ENCODE data around the gene YPEL2. TPM values are rescaled to one million over a fixed set of nuclear protein-coding genes. Genes with fewer than 3 reads are reported as not detected.
"Not testable (repeated sequence)": the region's sequence is repeated elsewhere in the genome, so short reads cannot be mapped to it uniquely, and the experiment has no call there.

The YPEL2 gene
- total and polyA plus RNA-seq, 7 experiments from 2014 or later, result 10.6 to 52.0 (median 38.4) TPM

- POLR2A ChIA-PET, result interaction anchor here (0.7 to 1.8 kb wide), 5 partner anchors 20 to 133 kb away, joined by 3 to 11 read pairs (median 3); no protein-coding TSS in a partner anchor
- peak overlapping the region in 1 of 9 donors; percentile 29 for H3K27ac Mint-ChIP-seq
These were observed 21.1 kb upstream of the YPEL2 start for GRCh38 chr17:59310263-59310920.

GRCh38 chr17:59311051-59311468 lies 20.4 kb upstream of the YPEL2 start:
- POLR2A ChIA-PET, result interaction anchor here (0.7 to 1.8 kb wide), 5 partner anchors 19 to 132 kb away, joined by 3 to 11 read pairs (median 3); no protein-coding TSS in a partner anchor
- Histone ChIP-seq H3K9me3 (ENCODE audit: control insufficient read depth in 2 of 3, low read length in 3 of 3) (no peaks in the 10 kb centered on the region), H3K27ac (ENCODE audit: low read depth, low read length) (no peak overlapping the region), H3K4me1 (ENCODE audit: control insufficient read depth in 2 of 2, insufficient read depth in 2 of 2, low read length in 2 of 2) (no peaks in the 10 kb centered on the region), H3K36me3 (ENCODE audit: control insufficient read depth in 2 of 3, insufficient read depth in 3 of 3, low read length in 3 of 3) (no peaks in the 10 kb centered on the region), H3K27me3 (ENCODE audit: control insufficient read depth in 2 of 2, insufficient read depth in 2 of 2, low read length in 2 of 2) (no peaks in the 10 kb centered on the region), H3K4me3 (ENCODE audit: low read length) (no peak overlapping the region)
- H3K4me3 Mint-ChIP-seq, result no peak overlapping the region
- peak; percentile 98 for ATAC-seq
- DNase-seq, result peak in 8 of 9 donors; percentile 38 to 74 (median 63)
- H3K36me3 Mint-ChIP-seq, result no peaks in the 10 kb centered on the region
- intact Hi-C loops (cut with micrococcal nuclease), result loop anchor here (1.0 to 10.0 kb wide), 8 partner anchors 18 to 254 kb away; partner anchors contain the start of genes GDPD1 (in 2 of the 2) and DHX40 (in 1 of the 2)
- no peaks in the 10 kb centered on the region for H3K27me3 Mint-ChIP-seq
- H3K4me1 Mint-ChIP-seq, result peaks cover 0 to 7% (median 4%) of the 10 kb centered on the region in 7 donors
- H3K27ac Mint-ChIP-seq, result peak overlapping the region in 2 of 9 donors; percentile 29 to 76
- CTCF ChIA-PET, result interaction anchor here (0.6 to 8.8 kb wide), 22 partner anchors 10 to 453 kb away, joined by 3 to 191 read pairs (median 4); partner anchors contain the start of gene GDPD1
- no peaks in the 10 kb centered on the region for H3K9me3 Mint-ChIP-seq

More at GRCh38 chr17:59310263-59310920, 21.1 kb upstream of the YPEL2 start:
- no peak for ATAC-seq
- Mint-ChIP-seq H3K4me1 (peaks cover 0 to 7% (median 4%) of the 10 kb centered on the region in 7 donors), H3K36me3 (no peaks in the 10 kb centered on the region), H3K4me3 (no peak overlapping the region), H3K27me3 (peaks cover 0 to under 1% (median 0%) of the 10 kb centered on the region in 5 donors), H3K9me3 (no peaks in the 10 kb centered on the region)
- Histone ChIP-seq H3K4me3 (ENCODE audit: low read length) (no peak overlapping the region), H3K27me3 (ENCODE audit: control insufficient read depth in 2 of 2, insufficient read depth in 2 of 2, low read length in 2 of 2) (no peaks in the 10 kb centered on the region), H3K27ac (ENCODE audit: low read depth, low read length) (no peak overlapping the region), H3K36me3 (ENCODE audit: control insufficient read depth in 2 of 3, insufficient read depth in 3 of 3, low read length in 3 of 3) (no peaks in the 10 kb centered on the region), H3K4me1 (ENCODE audit: control insufficient read depth in 2 of 2, insufficient read depth in 2 of 2, low read length in 2 of 2) (no peaks in the 10 kb centered on the region), H3K9me3 (ENCODE audit: control insufficient read depth in 2 of 3, low read length in 3 of 3) (no peaks in the 10 kb centered on the region)
- intact Hi-C loops (cut with micrococcal nuclease), result loop anchor here in 1 of 2 donors (10.0 kb wide), 2 partner anchors 86 to 254 kb away; partner anchors contain the start of genes DHX40 and GDPD1
- no peak for DNase-seq
- CTCF ChIA-PET, result interaction anchor here (0.8 to 8.8 kb wide), 21 partner anchors 11 to 212 kb away, joined by 3 to 191 read pairs (median 5); partner anchors contain the start of gene GDPD1

- H3K9me3 ChIP-seq (ENCODE audit: control insufficient read depth in 2 of 3, low read length in 3 of 3); H3K27ac ChIP-seq (ENCODE audit: low read depth, low read length); H3K9me3 Mint-ChIP-seq; H3K36me3 Mint-ChIP-seq; H3K4me1 Mint-ChIP-seq; DNase-seq; ATAC-seq; H3K4me1 ChIP-seq (ENCODE audit: control insufficient read depth in 2 of 2, insufficient read depth in 2 of 2, low read length in 2 of 2); H3K27me3 ChIP-seq (ENCODE audit: control insufficient read depth in 2 of 2, insufficient read depth in 2 of 2, low read length in 2 of 2); H3K27me3 Mint-ChIP-seq; H3K4me3 ChIP-seq (ENCODE audit: low read length); H3K36me3 ChIP-seq (ENCODE audit: control insufficient read depth in 2 of 3, insufficient read depth in 3 of 3, low read length in 3 of 3); H3K27ac Mint-ChIP-seq; H3K4me3 Mint-ChIP-seq: not testable (repeated sequence)
- intact Hi-C loops (cut with micrococcal nuclease), result loop anchor here (1.0 to 10.0 kb wide), 8 partner anchors 18 to 253 kb away; partner anchors contain the start of genes GDPD1 (in 2 of the 2) and DHX40 (in 1 of the 2)
- ChIA-PET CTCF (interaction anchor here (0.6 to 8.8 kb wide), 15 partner anchors 10 to 453 kb away, joined by 3 to 191 read pairs (median 8); no protein-coding TSS in a partner anchor), POLR2A (interaction anchor here (1.0 to 1.8 kb wide), 3 partner anchors 126 to 131 kb away, joined by 3 to 11 read pairs (median 3); no protein-coding TSS in a partner anchor)
These were observed 19.9 kb upstream of the YPEL2 start for GRCh38 chr17:59311521-59311920.

GRCh38 chr17:59315866-59316265 lies 15.6 kb upstream of the YPEL2 start:
- H3K4me1 Mint-ChIP-seq, result peaks cover 0 to 5% (median 2%) of the 10 kb centered on the region in 7 donors
- H3K36me3 Mint-ChIP-seq, result no peaks in the 10 kb centered on the region
- H3K4me3 Mint-ChIP-seq, result no peak overlapping the region
- Histone ChIP-seq H3K9me3 (ENCODE audit: control insufficient read depth in 2 of 3, low read length in 3 of 3) (no peaks in the 10 kb centered on the region), H3K27ac (ENCODE audit: low read depth, low read length) (no peak overlapping the region), H3K4me1 (ENCODE audit: control insufficient read depth in 2 of 2, insufficient read depth in 2 of 2, low read length in 2 of 2) (no peaks in the 10 kb centered on the region), H3K4me3 (ENCODE audit: low read length) (no peak overlapping the region), H3K36me3 (ENCODE audit: control insufficient read depth in 2 of 3, insufficient read depth in 3 of 3, low read length in 3 of 3) (no peaks in the 10 kb centered on the region), H3K27me3 (ENCODE audit: control insufficient read depth in 2 of 2, insufficient read depth in 2 of 2, low read length in 2 of 2) (no peaks in the 10 kb centered on the region)
- DNase-seq (no peak), ATAC-seq (no peak)
- intact Hi-C loops (cut with micrococcal nuclease), result loop anchor here in 1 of 2 donors (10.0 kb wide), 2 partner anchors 91 to 249 kb away; partner anchors contain the start of genes DHX40 and GDPD1
- ChIA-PET CTCF (interaction anchor here (0.5 to 8.8 kb wide), 5 partner anchors 13 to 1575 kb away, joined by 3 to 191 read pairs (median 6); no protein-coding TSS in a partner anchor), POLR2A (no interaction called here)
- H3K27me3 Mint-ChIP-seq, result no peaks in the 10 kb centered on the region
- H3K9me3 Mint-ChIP-seq, result no peaks in the 10 kb centered on the region
- peak overlapping the region in 2 of 9 donors; percentile 29 to 42 for H3K27ac Mint-ChIP-seq

- Mint-ChIP-seq H3K27me3 (no peaks in the 10 kb centered on the region), H3K36me3 (no peaks in the 10 kb centered on the region), H3K9me3 (no peaks in the 10 kb centered on the region), H3K4me3 (peak overlapping the region in 9 of 10 donors; percentile 48 to 81 (median 63)), H3K27ac (peak overlapping the region; percentile 69 to 97 (median 94)), H3K4me1 (peaks cover 27 to 53% (median 44%) of the 10 kb centered on the region in 7 donors)
- peaks cover 0 to 4% (median 0%) of the 10 kb centered on the region in 3 experiments for H3K36me3 ChIP-seq (ENCODE audit: control insufficient read depth in 2 of 3, insufficient read depth in 3 of 3, low read length in 3 of 3)
- DNase-seq, result no peak
- H3K4me3 ChIP-seq (ENCODE audit: low read length), result no peak overlapping the region
- no peaks in the 10 kb centered on the region for H3K9me3 ChIP-seq (ENCODE audit: control insufficient read depth in 2 of 3, low read length in 3 of 3)
- ATAC-seq, result no peak
- ChIA-PET CTCF (interaction anchor here (0.7 to 4.1 kb wide), 6 partner anchors 10 to 114 kb away, joined by 3 to 80 read pairs (median 8); no protein-coding TSS in a partner anchor), POLR2A (interaction anchor here (1.0 kb wide), 2 partner anchors 10 to 35 kb away, joined by 3 to 5 read pairs; no protein-coding TSS in a partner anchor)
- H3K4me1 ChIP-seq (ENCODE audit: control insufficient read depth in 2 of 2, insufficient read depth in 2 of 2, low read length in 2 of 2), result peaks cover 19 to 40% of the 10 kb centered on the region in 2 donors
- peak overlapping the region; percentile 22 for H3K27ac ChIP-seq (ENCODE audit: low read depth, low read length)
- intact Hi-C loops (cut with micrococcal nuclease), result loop anchor here in 1 of 2 donors (5.0 kb wide), 2 partner anchors 195 to 240 kb away; partner anchors contain the start of gene DHX40
- no peaks in the 10 kb centered on the region for H3K27me3 ChIP-seq (ENCODE audit: control insufficient read depth in 2 of 2, insufficient read depth in 2 of 2, low read length in 2 of 2)
These were observed 4.1 kb upstream of the YPEL2 start for GRCh38 chr17:59327121-59327980.
